ENCODE measurements around the gene EFCAB6. TPM values are rescaled to one million over a fixed set of nuclear protein-coding genes. Genes with fewer than 3 reads are reported as not detected.

The EFCAB6 gene
- polyA plus RNA-seq, 1 donor from 2014 or later: not detected

- Mint-ChIP-seq H3K9me3 (peaks cover 0 to 9% (median 2%) of the 10 kb centered on the region in 3 donors), H3K27me3 (no peaks in the 10 kb centered on the region), H3K27ac (no peak overlapping the region), H3K4me1 (no peaks in the 10 kb centered on the region), H3K4me3 (no peak overlapping the region), H3K36me3 (peaks cover 6% of the 10 kb centered on the region)
These were observed 256.3 kb downstream of the EFCAB6 start for GRCh38 chr22:43555561-43556515.

- no peak overlapping the region for H3K27ac Mint-ChIP-seq
- no peaks in the 10 kb centered on the region for H3K27me3 Mint-ChIP-seq
- H3K36me3 Mint-ChIP-seq: peaks cover 6% of the 10 kb centered on the region
- peaks cover 0 to 8% (median 2%) of the 10 kb centered on the region in 3 donors for H3K9me3 Mint-ChIP-seq
- no peaks in the 10 kb centered on the region for H3K4me1 Mint-ChIP-seq
- no peak overlapping the region for H3K4me3 Mint-ChIP-seq
These were observed 257.3 kb downstream of the EFCAB6 start for GRCh38 chr22:43554694-43555365.

- no peaks in the 10 kb centered on the region for H3K4me1 Mint-ChIP-seq
- H3K27me3 Mint-ChIP-seq: no peaks in the 10 kb centered on the region
- H3K9me3 Mint-ChIP-seq: peaks cover 0 to 5% (median 2%) of the 10 kb centered on the region in 3 donors
- H3K27ac Mint-ChIP-seq: no peak overlapping the region
- no peak overlapping the region for H3K4me3 Mint-ChIP-seq
- peaks cover 5% of the 10 kb centered on the region for H3K36me3 Mint-ChIP-seq
These were observed 257.9 kb downstream of the EFCAB6 start for GRCh38 chr22:43554259-43554636.

- Mint-ChIP-seq H3K9me3 (peaks cover 0 to 5% (median 0%) of the 10 kb centered on the region in 3 donors), H3K36me3 (no peaks in the 10 kb centered on the region), H3K4me3 (no peak overlapping the region), H3K27me3 (no peaks in the 10 kb centered on the region), H3K27ac (no peak overlapping the region), H3K4me1 (no peaks in the 10 kb centered on the region)
These were observed 258.4 kb downstream of the EFCAB6 start for GRCh38 chr22:43553451-43554258.

- peaks cover 0 to 2% (median 0%) of the 10 kb centered on the region in 3 donors for H3K9me3 Mint-ChIP-seq
- H3K27me3 Mint-ChIP-seq: no peaks in the 10 kb centered on the region
- H3K27ac Mint-ChIP-seq: no peak overlapping the region
- H3K4me1 Mint-ChIP-seq: no peaks in the 10 kb centered on the region
- H3K4me3 Mint-ChIP-seq: no peak overlapping the region
- no peaks in the 10 kb centered on the region for H3K36me3 Mint-ChIP-seq
These were observed 261.4 kb downstream of the EFCAB6 start for GRCh38 chr22:43550672-43551071.

GRCh38 chr22:43550024-43550620 is 262.0 kb downstream of the EFCAB6 start:
- Mint-ChIP-seq H3K4me3 (no peak overlapping the region), H3K9me3 (peaks cover 0 to 2% (median 0%) of the 10 kb centered on the region in 3 donors), H3K27ac (no peak overlapping the region), H3K27me3 (no peaks in the 10 kb centered on the region), H3K4me1 (no peaks in the 10 kb centered on the region), H3K36me3 (no peaks in the 10 kb centered on the region)

- Mint-ChIP-seq H3K4me1 (no peaks in the 10 kb centered on the region), H3K27me3 (peaks cover 3% of the 10 kb centered on the region), H3K4me3 (no peak overlapping the region), H3K27ac (no peak overlapping the region), H3K9me3 (peaks cover 0 to 2% (median 0%) of the 10 kb centered on the region in 3 donors), H3K36me3 (no peaks in the 10 kb centered on the region)
These were observed 265.9 kb downstream of the EFCAB6 start for GRCh38 chr22:43546186-43546585.

- no peak overlapping the region for H3K27ac Mint-ChIP-seq
- no peaks in the 10 kb centered on the region for H3K9me3 Mint-ChIP-seq
- H3K36me3 Mint-ChIP-seq: no peaks in the 10 kb centered on the region
- H3K4me1 Mint-ChIP-seq: no peaks in the 10 kb centered on the region
- no peak overlapping the region for H3K4me3 Mint-ChIP-seq
- peaks cover 3% of the 10 kb centered on the region for H3K27me3 Mint-ChIP-seq
These were observed 267.8 kb downstream of the EFCAB6 start for GRCh38 chr22:43544289-43544673.

- Mint-ChIP-seq H3K9me3 (no peaks in the 10 kb centered on the region), H3K27me3 (peaks cover 8% of the 10 kb centered on the region), H3K36me3 (no peaks in the 10 kb centered on the region), H3K4me1 (no peaks in the 10 kb centered on the region), H3K4me3 (no peak overlapping the region), H3K27ac (no peak overlapping the region)
These were observed 268.4 kb downstream of the EFCAB6 start for GRCh38 chr22:43543522-43544288.

GRCh38 chr22:43542681-43543521 is 269.2 kb downstream of the EFCAB6 start:
- H3K27me3 Mint-ChIP-seq: peaks cover 12% of the 10 kb centered on the region
- H3K4me3 Mint-ChIP-seq: no peak overlapping the region
- peaks cover 1% of the 10 kb centered on the region for H3K36me3 Mint-ChIP-seq
- H3K9me3 Mint-ChIP-seq: no peaks in the 10 kb centered on the region
- no peaks in the 10 kb centered on the region for H3K4me1 Mint-ChIP-seq
- no peak overlapping the region for H3K27ac Mint-ChIP-seq

- peaks cover 0 to 3% (median 0%) of the 10 kb centered on the region in 3 donors for H3K9me3 Mint-ChIP-seq
These were observed 270.4 kb downstream of the EFCAB6 start for GRCh38 chr22:43541462-43542407.

GRCh38 chr22:43541022-43541421 is 271.1 kb downstream of the EFCAB6 start:
- H3K27ac Mint-ChIP-seq: no peak overlapping the region
- peaks cover 1% of the 10 kb centered on the region for H3K36me3 Mint-ChIP-seq
- H3K9me3 Mint-ChIP-seq: peaks cover 0 to 3% (median 0%) of the 10 kb centered on the region in 3 donors
- peaks cover 15% of the 10 kb centered on the region for H3K27me3 Mint-ChIP-seq
- H3K4me3 Mint-ChIP-seq: no peak overlapping the region
- no peaks in the 10 kb centered on the region for H3K4me1 Mint-ChIP-seq

More at GRCh38 chr22:43541462-43542407, 270.4 kb downstream of the EFCAB6 start:
- no peak overlapping the region for H3K27ac Mint-ChIP-seq
- peaks cover 12% of the 10 kb centered on the region for H3K27me3 Mint-ChIP-seq
- H3K4me1 Mint-ChIP-seq: no peaks in the 10 kb centered on the region
- H3K36me3 Mint-ChIP-seq: peaks cover 1% of the 10 kb centered on the region
- H3K4me3 Mint-ChIP-seq: no peak overlapping the region

Data from IgD-negative memory B cell (primary cell).